Panc1 (cell line): ENCODE results near the gene STK35. TPM values are rescaled to one million over a fixed set of nuclear protein-coding genes. Genes with fewer than 3 reads are reported as not detected.
A peak's percentile ranks its signal among the peaks of the same experiment; 100 is the strongest.

ENCODE experiments used
- ATAC-seq: fragments of 200-7000 bp; cut with Tn5 transposase; 2 replicates; pipeline ENCODE4 v1.9.1; 2020; ENCODE audit warnings: mild to moderate bottlenecking, moderate library complexity
- BruUV-seq: library from RNA; stranded (reverse); fragments of 400-500 nt; replicated peaks from 2 replicates; lab custom pipeline; 2021; lab: Mats Ljungman, UMichigan
- CTCF ChIA-PET: fragments of 300-600 bp; sonication (Branson Sonifier 250); formaldehyde crosslinking; loops from one replicate; lab custom pipeline; 2022; ENCODE audit warnings: antibody characterized with exemption; lab: Charles Lee
- POLR2A ChIA-PET: fragments of 300-600 bp; sonication (Branson Sonifier 250); formaldehyde crosslinking; loops from one replicate; lab custom pipeline; 2022; ENCODE audit warnings: antibody characterized with exemption; lab: Charles Lee
- DNase-seq: peaks from one replicate; pipeline ENCODE4 v3.0.0-alpha.2; 2010; ENCODE audit warnings: low read depth, low spot score
- H3K27ac ChIP-seq: 2 replicates; pipeline ENCODE4 v1.5.1; 2011; ENCODE audit warnings: mild to moderate bottlenecking, low read length, inconsistent platforms
- H3K27me3 ChIP-seq: fragments of 200-500 bp; sonication (Bioruptor generic); 2 replicates; pipeline ENCODE4 v1.6.0; 2014; ENCODE audit warnings: low read length, inconsistent platforms; ENCODE audit not compliant: control insufficient read depth, insufficient read depth
- H3K36me3 ChIP-seq: fragments of 200-500 bp; sonication (Bioruptor generic); 2 replicates; pipeline ENCODE4 v1.5.1; 2014; ENCODE audit warnings: inconsistent platforms, mild to moderate bottlenecking, low read length, moderate library complexity; ENCODE audit not compliant: control insufficient read depth, insufficient read depth
- H3K4me1 ChIP-seq: 2 replicates; pipeline ENCODE4 v1.5.1; 2011; ENCODE audit warnings: inconsistent platforms, mild to moderate bottlenecking, low read length, moderate library complexity; ENCODE audit not compliant: control insufficient read depth, insufficient read depth
- H3K4me3 ChIP-seq, 2 experiments: 2 replicates each; pipeline ENCODE4 v1.5.1; 2011 to 2012; ENCODE audit warnings: low read depth in 2 of 2, low read length in 2 of 2, mild to moderate bottlenecking in 2 of 2, inconsistent platforms in 1 of 2, moderate library complexity in 1 of 2
- H3K9me3 ChIP-seq: fragments of 200-500 bp; sonication (Bioruptor generic); 2 replicates; pipeline ENCODE4 v1.5.1; 2014; ENCODE audit warnings: low read depth, mild to moderate bottlenecking, inconsistent platforms, low read length, moderate library complexity; ENCODE audit not compliant: control insufficient read depth, insufficient read depth
- POLR2AphosphoS5 ChIP-seq: IDR thresholded peaks from 2 replicates; pipeline ENCODE4 v1.6.1; 2012; ENCODE audit warnings: mild to moderate bottlenecking, low read depth, low read length, moderate library complexity
- SIN3A ChIP-seq: IDR thresholded peaks from 2 replicates; pipeline ENCODE4 v1.6.1; 2012; ENCODE audit warnings: low read depth, mild to moderate bottlenecking, low read length, moderate library complexity, borderline replicate concordance; ENCODE audit not compliant: insufficient read depth
- TCF7L2 ChIP-seq: IDR thresholded peaks from 2 replicates; pipeline ENCODE4 v1.6.1; 2011; ENCODE audit warnings: mild to moderate bottlenecking, low read depth, low read length, inconsistent platforms
- in situ Hi-C: cut with HindIII; loops from 2 replicates; pipeline ENCODE4 v1.10.0; 2016; ENCODE audit warnings: low sequenced_read_pairs, low pct_unique_long_range_greater_than_20kb
- intact Hi-C: fragments of 100-400 bp; cut with micrococcal nuclease; formaldehyde crosslinking; loops from one replicate; pipeline ENCODE4 v1.10.0; 2022; ENCODE audit not compliant: unreplicated experiment
- total RNA-seq: library from RNA; stranded (reverse); gene quantifications from one replicate; pipeline ENCODE4 v1.2.1, GENCODE V29; 2021; ENCODE audit not compliant: unreplicated experiment
- TF ChIP-seq, protein P1 (sequence below): fragments of 450-650 bp; IDR thresholded peaks from 2 replicates; pipeline ENCODE4 v1.5.1; 2017; ENCODE audit warnings: mild to moderate bottlenecking
- TF ChIP-seq, protein P2 (sequence below), 2 experiments: IDR thresholded peaks; 2 replicates each; pipeline ENCODE4 v1.6.1; 2011 to 2012; ENCODE audit warnings: low read depth in 2 of 2, control low read depth in 1 of 2, low read length in 1 of 2, mild to moderate bottlenecking in 1 of 2, moderate library complexity in 1 of 2; ENCODE audit not compliant: insufficient read depth in 1 of 2

The STK35 gene
- total RNA-seq, 1 experiment from 2014 or later, result 27.6 TPM

DNA sequence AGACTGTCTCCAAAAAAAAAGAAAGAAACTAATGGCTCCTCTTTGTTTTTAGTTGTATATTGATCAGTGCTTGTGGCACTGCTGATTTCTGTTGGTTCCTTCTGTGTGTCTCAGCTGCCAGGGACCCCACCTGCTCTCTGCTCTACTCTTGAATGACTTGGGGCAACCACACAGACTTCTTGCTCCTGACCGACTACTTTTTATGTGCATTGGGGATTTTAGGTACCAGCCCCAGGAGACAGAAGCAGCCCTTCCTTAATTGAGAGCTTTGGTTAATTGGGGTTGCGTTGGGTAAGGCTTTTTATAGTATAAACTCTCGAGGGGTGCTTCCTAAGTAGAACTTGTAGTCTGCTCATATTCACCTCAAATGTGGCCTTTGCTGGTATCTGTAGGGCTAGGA is 6.9 kb downstream of the STK35 start:
- DNase-seq (no peak), ATAC-seq (no peak)
- in situ Hi-C loops, result no loop called here
- ChIA-PET POLR2A (no interaction called here), CTCF (no interaction called here)
- BruUV-seq, result no TSS peak
- H3K36me3 ChIP-seq, result peaks cover 12% of the 10 kb centered on the region
- H3K27me3 ChIP-seq, result no peaks in the 10 kb centered on the region
- H3K4me1 ChIP-seq, result peaks cover 16% of the 10 kb centered on the region
- TF ChIP-seq SIN3A (no peak), TCF7L2 (no peak), POLR2AphosphoS5 (no peak)
- TF ChIP-seq, protein P1, sequence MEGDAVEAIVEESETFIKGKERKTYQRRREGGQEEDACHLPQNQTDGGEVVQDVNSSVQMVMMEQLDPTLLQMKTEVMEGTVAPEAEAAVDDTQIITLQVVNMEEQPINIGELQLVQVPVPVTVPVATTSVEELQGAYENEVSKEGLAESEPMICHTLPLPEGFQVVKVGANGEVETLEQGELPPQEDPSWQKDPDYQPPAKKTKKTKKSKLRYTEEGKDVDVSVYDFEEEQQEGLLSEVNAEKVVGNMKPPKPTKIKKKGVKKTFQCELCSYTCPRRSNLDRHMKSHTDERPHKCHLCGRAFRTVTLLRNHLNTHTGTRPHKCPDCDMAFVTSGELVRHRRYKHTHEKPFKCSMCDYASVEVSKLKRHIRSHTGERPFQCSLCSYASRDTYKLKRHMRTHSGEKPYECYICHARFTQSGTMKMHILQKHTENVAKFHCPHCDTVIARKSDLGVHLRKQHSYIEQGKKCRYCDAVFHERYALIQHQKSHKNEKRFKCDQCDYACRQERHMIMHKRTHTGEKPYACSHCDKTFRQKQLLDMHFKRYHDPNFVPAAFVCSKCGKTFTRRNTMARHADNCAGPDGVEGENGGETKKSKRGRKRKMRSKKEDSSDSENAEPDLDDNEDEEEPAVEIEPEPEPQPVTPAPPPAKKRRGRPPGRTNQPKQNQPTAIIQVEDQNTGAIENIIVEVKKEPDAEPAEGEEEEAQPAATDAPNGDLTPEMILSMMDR, result no peak
- TF ChIP-seq, protein P2, sequence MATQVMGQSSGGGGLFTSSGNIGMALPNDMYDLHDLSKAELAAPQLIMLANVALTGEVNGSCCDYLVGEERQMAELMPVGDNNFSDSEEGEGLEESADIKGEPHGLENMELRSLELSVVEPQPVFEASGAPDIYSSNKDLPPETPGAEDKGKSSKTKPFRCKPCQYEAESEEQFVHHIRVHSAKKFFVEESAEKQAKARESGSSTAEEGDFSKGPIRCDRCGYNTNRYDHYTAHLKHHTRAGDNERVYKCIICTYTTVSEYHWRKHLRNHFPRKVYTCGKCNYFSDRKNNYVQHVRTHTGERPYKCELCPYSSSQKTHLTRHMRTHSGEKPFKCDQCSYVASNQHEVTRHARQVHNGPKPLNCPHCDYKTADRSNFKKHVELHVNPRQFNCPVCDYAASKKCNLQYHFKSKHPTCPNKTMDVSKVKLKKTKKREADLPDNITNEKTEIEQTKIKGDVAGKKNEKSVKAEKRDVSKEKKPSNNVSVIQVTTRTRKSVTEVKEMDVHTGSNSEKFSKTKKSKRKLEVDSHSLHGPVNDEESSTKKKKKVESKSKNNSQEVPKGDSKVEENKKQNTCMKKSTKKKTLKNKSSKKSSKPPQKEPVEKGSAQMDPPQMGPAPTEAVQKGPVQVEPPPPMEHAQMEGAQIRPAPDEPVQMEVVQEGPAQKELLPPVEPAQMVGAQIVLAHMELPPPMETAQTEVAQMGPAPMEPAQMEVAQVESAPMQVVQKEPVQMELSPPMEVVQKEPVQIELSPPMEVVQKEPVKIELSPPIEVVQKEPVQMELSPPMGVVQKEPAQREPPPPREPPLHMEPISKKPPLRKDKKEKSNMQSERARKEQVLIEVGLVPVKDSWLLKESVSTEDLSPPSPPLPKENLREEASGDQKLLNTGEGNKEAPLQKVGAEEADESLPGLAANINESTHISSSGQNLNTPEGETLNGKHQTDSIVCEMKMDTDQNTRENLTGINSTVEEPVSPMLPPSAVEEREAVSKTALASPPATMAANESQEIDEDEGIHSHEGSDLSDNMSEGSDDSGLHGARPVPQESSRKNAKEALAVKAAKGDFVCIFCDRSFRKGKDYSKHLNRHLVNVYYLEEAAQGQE (IDR thresholded peaks at IDR 0.05; ENCODE audit: insufficient read depth in 1 of 2, low read depth in 2 of 2, low read length in 1 of 2), result no peak
- intact Hi-C loops, result no loop called here
- no peak overlapping the region for H3K4me3 ChIP-seq
- no peaks in the 10 kb centered on the region for H3K9me3 ChIP-seq
- no peak overlapping the region for H3K27ac ChIP-seq

DNA sequence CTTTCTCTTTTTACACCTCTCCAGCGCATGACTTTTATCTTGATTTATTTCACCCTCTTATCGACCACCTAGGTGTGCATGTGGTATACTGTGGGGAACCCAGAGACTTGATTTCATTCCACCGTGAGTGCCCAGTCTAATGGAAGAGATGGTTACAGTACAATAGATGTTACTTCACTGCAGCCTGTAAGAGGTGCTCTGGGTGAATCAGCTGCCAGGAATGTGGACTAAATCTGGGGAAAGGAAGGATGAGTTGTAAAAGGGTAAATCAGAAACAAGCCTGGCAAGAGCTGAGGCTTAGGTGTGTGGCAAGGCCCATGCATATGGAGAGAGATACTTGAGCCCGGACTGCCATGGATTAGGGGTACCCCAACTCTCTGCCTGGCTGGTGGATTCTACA is 7.4 kb downstream of the STK35 start:
- peak; percentile 77 for ATAC-seq
- intact Hi-C loops (no loop called here), in situ Hi-C loops (no loop called here)
- TF ChIP-seq POLR2AphosphoS5 (no peak), SIN3A (no peak), TCF7L2 (no peak)
- TF ChIP-seq, protein P1, result no peak
- TF ChIP-seq, protein P2 (IDR thresholded peaks at IDR 0.05; ENCODE audit: insufficient read depth in 1 of 2, low read depth in 2 of 2, low read length in 1 of 2), result no peak
- H3K4me1 ChIP-seq, result peaks cover 15% of the 10 kb centered on the region
- peak; percentile 45 for DNase-seq
- peaks cover 12% of the 10 kb centered on the region for H3K36me3 ChIP-seq
- ChIA-PET POLR2A (no interaction called here), CTCF (no interaction called here)
- BruUV-seq, result no TSS peak
- no peaks in the 10 kb centered on the region for H3K27me3 ChIP-seq
- no peak overlapping the region for H3K4me3 ChIP-seq
- no peaks in the 10 kb centered on the region for H3K9me3 ChIP-seq
- H3K27ac ChIP-seq, result no peak overlapping the region
